ENCODE results near the gene UGT2A3.

GRCh38 chr4:68892861-68893260 is 58.7 kb downstream of the UGT2A3 start:
- no peak for TF ChIP-seq CTCF (conservative IDR thresholded peaks at IDR 0.05 in 1 of 2, IDR thresholded peaks at IDR 0.05 in 1 of 2; ENCODE audit: extremely low read depth in 1 of 2, insufficient read depth in 1 of 2, low read depth in 1 of 2, low read length in 2 of 2)
- TF ChIP-seq EZH2 (IDR thresholded peaks at IDR 0.05; ENCODE audit: borderline replicate concordance, low read length), result no peak

Data from mammary epithelial cell (primary cell).